ENCODE data around the gene ZNF613.
"Not testable (repeated sequence)": the region's sequence is repeated elsewhere in the genome, so short reads cannot be mapped to it uniquely, and the experiment has no call there.

ZNF613 gene

GRCh38 chr19:51944798-51945552, 17.7 kb downstream of the ZNF613 start:
- DNase-seq = no peak

GRCh38 chr19:51946602-51947001, 19.3 kb downstream of the ZNF613 start:
- no peak for DNase-seq

GRCh38 chr19:51948975-51949374, 21.7 kb downstream of the ZNF613 start:
- DNase-seq = no peak

GRCh38 chr19:51957846-51958245, 30.6 kb downstream of the ZNF613 start:
- DNase-seq = not testable (repeated sequence)

- DNase-seq = no peak
These were observed 32.5 kb downstream of the ZNF613 start for GRCh38 chr19:51959791-51960190.

GRCh38 chr19:51960621-51961233, 33.5 kb downstream of the ZNF613 start:
- not testable (repeated sequence) for DNase-seq

GRCh38 chr19:51965583-51965982, 38.3 kb downstream of the ZNF613 start:
- no peak for DNase-seq

GRCh38 chr19:51970718-51971117, 43.4 kb downstream of the ZNF613 start:
- no peak for DNase-seq

GRCh38 chr19:51971624-51972023, 44.4 kb downstream of the ZNF613 start:
- peak; percentile 7 for DNase-seq

- not testable (repeated sequence) for DNase-seq
These were observed 48.5 kb downstream of the ZNF613 start for GRCh38 chr19:51975787-51976186.

- no peak for DNase-seq
These were observed 49.6 kb downstream of the ZNF613 start for GRCh38 chr19:51976852-51977251.

- DNase-seq = no peak
These were observed 50.1 kb downstream of the ZNF613 start for GRCh38 chr19:51977346-51977745.

GRCh38 chr19:51978882-51979281, 51.6 kb downstream of the ZNF613 start:
- DNase-seq = no peak

GRCh38 chr19:51980116-51980736, 53.0 kb downstream of the ZNF613 start:
- DNase-seq = no peak

- not testable (repeated sequence) for DNase-seq
These were observed 53.7 kb downstream of the ZNF613 start for GRCh38 chr19:51980926-51981325.

- no peak for DNase-seq
These were observed 56.1 kb downstream of the ZNF613 start for GRCh38 chr19:51983361-51983760.

- DNase-seq = peak; percentile 96
These were observed 59.3 kb downstream of the ZNF613 start, which contains the start of gene ZNF350 for GRCh38 chr19:51986309-51987291. ZNF350 (minus strand) TSS chr19:51986840; CDS start chr19:51974360, 12,480 bp downstream.

- no peak for DNase-seq
These were observed 66.2 kb downstream of the ZNF613 start for GRCh38 chr19:51993422-51993821.

- no peak for DNase-seq
These were observed 66.9 kb downstream of the ZNF613 start for GRCh38 chr19:51994048-51994644.

All from suppressor macrophage treated with lipopolysaccharide for 4 hours (primary cell).